ENCODE results near the gene CYP2R1. TPM values are rescaled to one million over a fixed set of nuclear protein-coding genes. Genes with fewer than 3 reads are reported as not detected.

The CYP2R1 gene
- total RNA-seq, 4 donors from 2014 or later, result 10.2 to 24.1 (median 19.8) TPM

DNA sequence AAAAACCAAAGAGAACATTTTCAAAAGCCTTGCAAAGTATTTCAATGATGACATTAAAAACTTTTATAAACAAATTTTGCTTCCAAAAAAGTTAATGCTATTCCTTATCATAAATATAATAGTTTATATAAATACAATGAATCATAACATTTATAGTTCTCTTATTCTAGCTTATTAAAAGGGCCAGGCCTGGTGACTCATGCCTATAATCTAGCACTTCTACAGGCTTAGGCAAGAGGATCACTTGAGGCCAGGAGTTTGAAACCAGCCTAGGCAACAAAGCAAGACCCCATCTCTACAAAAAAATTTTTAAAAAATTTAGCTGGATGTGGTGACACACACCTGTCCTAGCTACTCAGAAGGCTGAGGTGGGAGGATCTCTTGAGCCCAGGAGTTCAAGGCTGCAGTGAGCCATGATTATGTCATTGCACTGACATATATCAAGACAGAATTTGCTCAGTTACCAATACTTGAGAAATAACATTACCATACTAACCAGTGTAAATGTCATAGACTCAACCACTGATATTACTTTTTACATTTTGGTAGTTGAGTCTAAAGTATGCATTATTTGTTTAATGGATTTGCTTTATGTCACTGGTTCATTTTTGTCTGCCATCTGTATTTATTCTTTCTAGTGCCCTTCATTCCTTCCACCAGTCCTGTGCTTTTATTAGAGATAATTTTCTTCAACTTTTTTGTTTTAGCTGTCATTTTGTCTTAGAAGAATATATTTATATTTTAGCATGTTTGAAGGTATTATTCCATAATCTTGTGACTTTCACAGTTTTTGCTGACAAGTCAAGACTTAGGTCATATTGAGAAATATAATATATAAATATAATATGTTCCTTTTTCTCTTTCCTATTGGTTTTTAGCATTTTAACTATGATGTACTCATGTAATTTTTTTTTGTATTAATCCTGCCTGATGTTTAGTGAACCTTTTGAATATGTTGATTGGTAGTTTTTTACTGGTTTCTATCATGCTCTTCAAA, 56.2 kb downstream of the CYP2R1 start:
- no peak for TF ChIP-seq POLR2A (IDR thresholded peaks at IDR 0.05)
- Histone ChIP-seq H3K9me3 (no peaks in the 10 kb centered on the region), H3K4me1 (no peaks in the 10 kb centered on the region), H3K27me3 (no peaks in the 10 kb centered on the region), H3K36me3 (no peaks in the 10 kb centered on the region), H3K4me3 (replicated peaks in 1 of 3) (no peak overlapping the region), H3K27ac (no peak overlapping the region)
- intact Hi-C loops (cut with DNase I), result no loop called here
- DNase-seq, result no peak

Small RNA genes within 50 kb of the gene (small RNA-seq; reads per million reads assigned to genes)
- not detected for gene CALCP

Other genes starting within 250 kb of the CYP2R1 start
- gene PDE3B, start 248.4 kb downstream of the CYP2R1 start, total RNA-seq, result 1 to 10 TPM; 2.0 to 3.9 (median 3.2) TPM
- 100 to 1,000 TPM in 2 of 4 donors, 10 to 100 TPM in 1, not detected in 1; 50.7 to 970 (median 569) TPM for gene CALCA, start 80.1 kb upstream of the CYP2R1 start, total RNA-seq
- gene CALCB, start 181.4 kb upstream of the CYP2R1 start, total RNA-seq, result 10 to 100 TPM in 1 of 4 donors, 1 to 10 TPM in 1, under 1 TPM in 2; 0.33 to 20.3 (median 2.4) TPM
- 1 to 10 TPM in 1 of 4 donors, under 1 TPM in 2, not detected in 1; 0.38 to 1.2 (median 0.54) TPM for gene INSC, start 222.7 kb upstream of the CYP2R1 start, total RNA-seq